Measurements from ENCODE around the gene SPPL2A. TPM values are rescaled to one million over a fixed set of nuclear protein-coding genes. Genes with fewer than 3 reads are reported as not detected.

Gene SPPL2A
- total and polyA plus RNA-seq, 5 experiments from 2014 or later, result 33.3 to 74.3 (median 43.0) TPM

DNA sequence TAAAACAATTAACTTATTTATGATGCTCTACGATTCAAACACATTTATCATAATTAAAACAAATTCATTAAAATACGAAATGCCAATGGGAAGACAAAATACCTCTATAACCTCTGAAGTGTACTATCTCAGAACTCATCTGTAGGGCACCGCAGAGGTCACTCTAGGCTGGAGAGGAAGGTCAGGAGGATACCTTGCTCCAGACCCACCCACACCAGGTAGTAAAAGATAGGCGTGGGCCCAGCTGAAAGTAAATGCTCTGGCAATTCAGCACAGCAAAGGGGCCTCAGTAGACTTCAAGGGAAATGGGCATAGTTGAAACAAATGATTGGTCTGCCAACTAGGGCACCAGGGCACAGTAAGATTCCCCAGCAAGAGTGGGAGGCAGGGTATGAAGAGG, 26.0 kb upstream of the SPPL2A start:
- Mint-ChIP-seq H3K27ac (no peak overlapping the region), H3K9me3 (no peaks in the 10 kb centered on the region), H3K27me3 (peaks cover 0 to 3% (median 0%) of the 10 kb centered on the region in 5 donors), H3K36me3 (no peaks in the 10 kb centered on the region), H3K4me1 (no peaks in the 10 kb centered on the region), H3K4me3 (no peak overlapping the region)
- POLR2A ChIA-PET, result no interaction called here
- ATAC-seq (no peak), DNase-seq (no peak)

- no peak for ATAC-seq
- no peaks in the 10 kb centered on the region for H3K4me1 Mint-ChIP-seq
Observed at GRCh38 chr15:50790778-50791453, 25.4 kb upstream of the SPPL2A start.

DNA sequence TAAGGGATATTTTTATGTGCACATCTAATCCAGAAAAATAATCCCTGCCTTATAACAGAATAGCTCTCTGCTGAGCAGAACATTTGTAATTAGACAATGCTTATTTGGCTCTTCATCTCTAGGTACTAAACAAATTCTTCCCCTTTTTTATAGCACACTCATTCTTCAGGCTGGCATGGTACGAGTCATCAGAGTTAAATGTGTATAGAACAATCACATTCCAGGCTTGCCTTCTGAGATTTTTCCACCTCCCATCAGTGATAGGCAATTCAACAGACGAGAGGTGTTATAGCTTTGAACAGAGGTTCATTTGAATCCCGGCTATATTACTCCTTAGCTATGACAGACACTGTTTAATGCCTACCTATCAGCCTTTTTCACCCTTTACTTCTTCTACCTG, 21.4 kb upstream of the SPPL2A start:
- Mint-ChIP-seq H3K27ac (no peak overlapping the region), H3K4me1 (no peaks in the 10 kb centered on the region), H3K36me3 (no peaks in the 10 kb centered on the region), H3K9me3 (no peaks in the 10 kb centered on the region), H3K4me3 (no peak overlapping the region), H3K27me3 (peaks cover 0 to 3% (median 0%) of the 10 kb centered on the region in 5 donors)
- DNase-seq (no peak), ATAC-seq (no peak)
- POLR2A ChIA-PET, result no interaction called here

More at GRCh38 chr15:50790778-50791453, 25.4 kb upstream of the SPPL2A start:
- Mint-ChIP-seq H3K27ac (no peak overlapping the region), H3K27me3 (peaks cover 0 to 3% (median 0%) of the 10 kb centered on the region in 5 donors), H3K36me3 (no peaks in the 10 kb centered on the region), H3K4me3 (no peak overlapping the region), H3K9me3 (no peaks in the 10 kb centered on the region)
- POLR2A ChIA-PET, result no interaction called here
- DNase-seq, result no peak

DNA sequence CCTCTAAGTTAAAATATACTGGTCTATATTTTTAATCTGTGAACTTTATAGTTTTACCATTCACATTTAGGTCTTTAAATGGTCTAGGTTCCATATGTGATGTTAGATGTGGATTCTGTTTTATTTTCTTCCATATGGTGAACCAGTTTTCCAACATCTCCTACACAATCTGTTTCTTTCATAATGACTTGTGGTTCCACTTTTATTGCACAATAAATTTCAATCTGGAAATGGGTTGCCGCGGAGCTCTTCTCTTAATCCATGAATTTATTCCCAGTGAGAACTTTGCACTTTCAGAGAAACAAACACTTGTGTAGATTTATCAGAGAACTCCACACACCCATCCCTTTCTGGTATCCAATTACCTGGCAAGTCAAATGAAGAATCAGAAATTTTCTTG, 20.9 kb upstream of the SPPL2A start:
- Mint-ChIP-seq H3K4me1 (no peaks in the 10 kb centered on the region), H3K27me3 (peaks cover 0 to 3% (median 0%) of the 10 kb centered on the region in 5 donors), H3K9me3 (no peaks in the 10 kb centered on the region), H3K27ac (no peak overlapping the region), H3K36me3 (no peaks in the 10 kb centered on the region), H3K4me3 (no peak overlapping the region)
- DNase-seq (no peak), ATAC-seq (no peak)
- POLR2A ChIA-PET, result no interaction called here

DNA sequence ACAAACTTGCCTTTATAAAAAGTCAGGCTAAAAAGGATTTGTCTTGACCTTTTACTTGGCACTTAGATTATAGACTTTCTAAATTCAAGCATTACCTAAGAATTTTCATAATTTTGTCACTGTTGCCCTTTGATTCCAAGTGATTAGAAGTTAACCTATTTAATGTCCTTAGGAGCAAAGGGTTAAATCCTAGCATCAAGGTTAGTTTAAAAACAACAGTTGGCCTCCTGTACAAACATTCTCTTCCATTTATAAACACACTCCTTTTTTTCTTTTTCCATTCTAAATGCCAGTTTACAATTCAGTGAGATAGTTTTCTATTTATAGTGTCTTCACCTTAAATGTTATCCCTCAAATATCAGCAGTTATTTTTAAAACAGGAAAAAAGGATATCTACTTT, 18.4 kb upstream of the SPPL2A start:
- ATAC-seq (no peak), DNase-seq (no peak)
- Mint-ChIP-seq H3K27ac (no peak overlapping the region), H3K9me3 (no peaks in the 10 kb centered on the region), H3K4me1 (no peaks in the 10 kb centered on the region), H3K4me3 (no peak overlapping the region), H3K36me3 (no peaks in the 10 kb centered on the region), H3K27me3 (peaks cover 0 to 3% (median 0%) of the 10 kb centered on the region in 5 donors)
- POLR2A ChIA-PET, result no interaction called here

DNA sequence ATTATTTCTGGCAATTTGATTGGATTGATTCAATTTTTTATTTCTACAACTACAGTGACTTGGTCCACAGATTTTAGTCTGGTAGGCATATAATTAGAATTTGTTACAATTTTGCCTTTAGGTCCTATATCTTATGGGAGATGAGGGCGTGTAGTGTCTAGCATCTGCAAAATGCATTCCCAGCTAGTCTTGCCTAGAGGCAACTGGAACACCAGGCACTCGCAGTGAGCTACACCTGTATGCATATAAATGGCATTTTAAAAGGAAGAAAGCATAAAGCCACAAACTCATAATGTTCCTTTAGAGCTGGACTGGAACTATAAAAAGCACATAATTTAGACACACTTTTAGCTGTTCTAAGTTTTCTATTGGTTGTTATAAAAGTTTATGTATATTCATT, 17.9 kb upstream of the SPPL2A start:
- Mint-ChIP-seq H3K9me3 (no peaks in the 10 kb centered on the region), H3K27ac (peak overlapping the region in 2 of 10 donors; percentile 40 to 51), H3K4me1 (no peaks in the 10 kb centered on the region), H3K27me3 (peaks cover 0 to under 1% (median 0%) of the 10 kb centered on the region in 5 donors), H3K4me3 (no peak overlapping the region), H3K36me3 (no peaks in the 10 kb centered on the region)
- DNase-seq, result no peak
- POLR2A ChIA-PET, result no interaction called here
- no peak for ATAC-seq

DNA sequence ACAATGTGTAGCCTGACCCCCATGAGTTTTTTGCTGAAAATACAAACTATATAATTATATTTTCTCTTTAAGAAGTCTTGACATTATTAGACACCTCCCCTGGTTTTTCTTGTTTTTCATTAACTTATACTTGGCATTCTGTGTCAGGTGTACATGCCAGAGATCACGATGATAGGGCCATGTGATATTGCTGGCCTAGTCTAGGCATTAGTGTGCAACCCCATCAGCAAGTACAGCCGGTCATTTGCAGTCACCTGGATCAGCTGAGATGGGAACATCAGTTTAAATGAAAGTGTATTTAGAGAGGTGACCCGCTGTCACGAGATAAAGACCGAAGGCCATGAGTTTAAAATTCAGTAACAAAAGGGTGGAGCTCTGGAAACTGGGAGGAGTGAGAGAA, 12.6 kb upstream of the SPPL2A start:
- Mint-ChIP-seq H3K9me3 (no peaks in the 10 kb centered on the region), H3K4me3 (no peak overlapping the region), H3K27ac (no peak overlapping the region), H3K27me3 (no peaks in the 10 kb centered on the region), H3K4me1 (peaks cover 0 to 7% (median 4%) of the 10 kb centered on the region in 4 donors), H3K36me3 (no peaks in the 10 kb centered on the region)
- ATAC-seq (no peak), DNase-seq (no peak)
- POLR2A ChIA-PET, result no interaction called here

DNA sequence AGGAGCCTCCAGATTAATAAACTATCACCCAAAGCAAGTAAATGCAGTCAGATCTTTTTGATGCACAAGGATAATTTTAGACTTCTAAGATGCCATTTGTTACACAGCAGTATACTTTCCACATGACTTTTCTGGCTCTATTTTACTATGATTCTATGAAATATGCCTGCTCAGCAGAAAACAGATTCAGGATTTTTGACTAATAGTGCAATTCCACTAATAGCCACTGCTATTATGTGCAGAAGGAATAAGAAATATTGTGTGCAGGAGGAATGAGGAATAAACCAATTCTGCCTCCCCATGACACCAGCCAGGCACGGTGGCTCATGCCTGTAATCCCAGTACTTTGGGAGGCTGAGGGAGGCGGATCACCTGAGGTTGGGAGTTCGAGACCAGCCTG, 11.5 kb upstream of the SPPL2A start:
- no peaks in the 10 kb centered on the region for H3K27me3 Mint-ChIP-seq
- peaks cover 0 to 7% (median 4%) of the 10 kb centered on the region in 4 donors for H3K4me1 Mint-ChIP-seq
- DNase-seq (no peak), ATAC-seq (no peak)
- no peaks in the 10 kb centered on the region for H3K9me3 Mint-ChIP-seq
- POLR2A ChIA-PET, result no interaction called here
- no peaks in the 10 kb centered on the region for H3K36me3 Mint-ChIP-seq
- peak overlapping the region in 1 of 10 donors; percentile 11 for H3K27ac Mint-ChIP-seq
- no peak overlapping the region for H3K4me3 Mint-ChIP-seq

GRCh38 chr15:50774450-50774849, 8.9 kb upstream of the SPPL2A start:
- peak overlapping the region in 6 of 10 donors; percentile 5 to 48 (median 13) for H3K27ac Mint-ChIP-seq
- H3K4me1 Mint-ChIP-seq, result peaks cover 0 to 7% (median 4%) of the 10 kb centered on the region in 4 donors
- DNase-seq, result peak in 4 of 10 donors; percentile 17 to 32 (median 24)
- no peaks in the 10 kb centered on the region for H3K9me3 Mint-ChIP-seq
- no peak overlapping the region for H3K4me3 Mint-ChIP-seq
- POLR2A ChIA-PET, result interaction anchor here (0.6 kb wide), 1 partner anchor 8 kb away, joined by 3 read pairs; no protein-coding TSS in a partner anchor
- peak; percentile 30 to 99 for ATAC-seq
- no peaks in the 10 kb centered on the region for H3K27me3 Mint-ChIP-seq
- no peaks in the 10 kb centered on the region for H3K36me3 Mint-ChIP-seq

DNA sequence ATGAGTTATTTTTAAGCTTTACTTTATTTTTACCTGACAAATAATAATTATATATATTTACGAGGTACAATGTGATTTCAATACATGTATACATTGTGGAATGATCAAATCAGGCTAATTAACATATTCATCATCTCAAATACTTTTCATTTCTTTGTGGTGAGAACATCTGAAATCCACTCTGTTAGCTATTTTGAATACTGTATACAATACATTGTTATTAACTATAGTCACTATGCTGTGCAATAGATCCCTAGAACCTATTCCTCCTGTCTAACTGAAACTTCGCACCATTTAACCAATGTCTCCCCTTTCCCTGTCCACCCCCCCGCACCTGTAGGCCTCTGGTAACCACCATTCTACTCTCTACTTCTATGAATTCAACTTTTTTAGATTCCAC, 7.9 kb upstream of the SPPL2A start:
- DNase-seq (no peak), ATAC-seq (no peak)
- POLR2A ChIA-PET, result interaction anchor here (0.9 kb wide), 1 partner anchor 36 kb away, joined by 3 read pairs; no protein-coding TSS in a partner anchor
- H3K36me3 Mint-ChIP-seq, result no peaks in the 10 kb centered on the region
- H3K27ac Mint-ChIP-seq, result peak overlapping the region in 1 of 10 donors; percentile 17
- H3K4me3 Mint-ChIP-seq, result no peak overlapping the region
- H3K27me3 Mint-ChIP-seq, result no peaks in the 10 kb centered on the region
- no peaks in the 10 kb centered on the region for H3K9me3 Mint-ChIP-seq
- peaks cover 0 to 7% (median 4%) of the 10 kb centered on the region in 4 donors for H3K4me1 Mint-ChIP-seq

- H3K27ac Mint-ChIP-seq, result peak overlapping the region; percentile 26 to 95 (median 45)
- POLR2A ChIA-PET, result interaction anchor here (0.5 kb wide), 1 partner anchor 92 kb away, joined by 3 read pairs; no protein-coding TSS in a partner anchor
- H3K9me3 Mint-ChIP-seq, result no peaks in the 10 kb centered on the region
- ATAC-seq, result no peak
- H3K27me3 Mint-ChIP-seq, result no peaks in the 10 kb centered on the region
- no peaks in the 10 kb centered on the region for H3K36me3 Mint-ChIP-seq
- peaks cover 23 to 41% (median 36%) of the 10 kb centered on the region in 4 donors for H3K4me1 Mint-ChIP-seq
- peak overlapping the region in 5 of 10 donors; percentile 18 to 87 (median 54) for H3K4me3 Mint-ChIP-seq
- DNase-seq, result no peak
Observed at GRCh38 chr15:50767332-50767861, 1.9 kb upstream of the SPPL2A start.

DNA sequence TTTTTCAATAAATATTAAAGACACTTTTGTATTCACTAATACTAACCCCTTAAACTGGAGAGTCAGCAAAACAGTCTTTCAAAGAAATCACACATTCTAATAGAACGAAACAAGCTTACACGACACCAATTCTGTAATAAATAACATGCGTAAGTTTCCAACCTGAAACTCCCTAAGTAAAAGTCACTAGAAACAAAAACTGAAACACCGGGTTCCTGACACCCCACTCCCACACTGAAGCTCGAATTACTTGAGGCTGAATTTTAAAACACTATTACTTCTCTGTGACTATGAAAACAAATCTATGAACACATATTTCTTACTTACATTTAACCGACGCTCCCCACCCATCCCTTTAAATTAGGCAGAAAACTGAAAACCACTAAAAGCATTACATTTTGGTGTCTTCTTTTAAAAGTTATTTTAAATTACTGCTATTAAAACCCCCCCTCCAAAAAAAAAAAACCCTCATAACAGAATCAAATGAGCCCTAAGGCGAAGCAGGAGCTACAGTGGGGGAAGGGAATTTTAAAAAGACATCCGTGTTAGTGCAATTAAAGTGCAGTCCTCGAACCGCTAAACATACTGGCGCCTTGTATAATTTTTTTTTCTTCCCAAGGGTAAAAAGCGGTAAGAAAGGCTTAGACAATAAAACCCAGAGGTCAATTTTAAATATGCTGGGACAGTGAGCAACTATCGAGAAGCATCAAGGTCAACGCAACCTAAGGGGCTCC, 878 bp downstream of the SPPL2A start:
- POLR2A ChIA-PET, result interaction anchor here (0.5 to 1.9 kb wide), 9 partner anchors 13 to 1964 kb away, joined by 3 to 6 read pairs (median 3); partner anchors contain the start of genes DTWD1, FAM227B, GABPB1 and TRPM7
- Mint-ChIP-seq H3K9me3 (no peaks in the 10 kb centered on the region), H3K4me1 (peaks cover 25 to 59% (median 55%) of the 10 kb centered on the region in 4 donors), H3K27ac (peak overlapping the region; percentile 75 to 95 (median 92)), H3K27me3 (no peaks in the 10 kb centered on the region), H3K36me3 (peaks cover 0 to 7% (median 0%) of the 10 kb centered on the region in 3 donors), H3K4me3 (peak overlapping the region; percentile 78 to 96 (median 91))
- DNase-seq (peak in 3 of 10 donors; percentile 4 to 22 (median 18)), ATAC-seq (peak in 1 of 2 donors; percentile 22)

- Mint-ChIP-seq H3K27ac (no peak overlapping the region), H3K9me3 (no peaks in the 10 kb centered on the region), H3K4me3 (no peak overlapping the region), H3K36me3 (peaks cover 0 to 20% (median 3%) of the 10 kb centered on the region in 3 donors), H3K4me1 (peaks cover 14 to 63% (median 51%) of the 10 kb centered on the region in 4 donors), H3K27me3 (no peaks in the 10 kb centered on the region)
- no peak for DNase-seq
- ATAC-seq, result no peak
- POLR2A ChIA-PET, result no interaction called here
Observed at GRCh38 chr15:50758712-50759205, 6.7 kb downstream of the SPPL2A start.

All from naive thymus-derived CD8-positive, alpha-beta T cell (primary cell).